A172 (cell line): Measurements from ENCODE around the gene SULT2B1. TPM values are rescaled to one million over a fixed set of nuclear protein-coding genes. Genes with fewer than 3 reads are reported as not detected.
"Not testable (repeated sequence)": the region's sequence is repeated elsewhere in the genome, so short reads cannot be mapped to it uniquely, and the experiment has no call there.

Experiments
- DNase-seq: peaks from one replicate; pipeline ENCODE4 v3.0.0-alpha.2; 2015; ENCODE audit warnings: low spot score
- total RNA-seq: library from RNA; depleted of rRNA; stranded (reverse); fragments of >200 nt; shearing (Covaris generic); gene quantifications from 2 replicates; pipeline ENCODE4 v1.2.3, GENCODE V29; 2014

The SULT2B1 gene
- total RNA-seq, 1 experiment from 2014 or later: not detected

DNA sequence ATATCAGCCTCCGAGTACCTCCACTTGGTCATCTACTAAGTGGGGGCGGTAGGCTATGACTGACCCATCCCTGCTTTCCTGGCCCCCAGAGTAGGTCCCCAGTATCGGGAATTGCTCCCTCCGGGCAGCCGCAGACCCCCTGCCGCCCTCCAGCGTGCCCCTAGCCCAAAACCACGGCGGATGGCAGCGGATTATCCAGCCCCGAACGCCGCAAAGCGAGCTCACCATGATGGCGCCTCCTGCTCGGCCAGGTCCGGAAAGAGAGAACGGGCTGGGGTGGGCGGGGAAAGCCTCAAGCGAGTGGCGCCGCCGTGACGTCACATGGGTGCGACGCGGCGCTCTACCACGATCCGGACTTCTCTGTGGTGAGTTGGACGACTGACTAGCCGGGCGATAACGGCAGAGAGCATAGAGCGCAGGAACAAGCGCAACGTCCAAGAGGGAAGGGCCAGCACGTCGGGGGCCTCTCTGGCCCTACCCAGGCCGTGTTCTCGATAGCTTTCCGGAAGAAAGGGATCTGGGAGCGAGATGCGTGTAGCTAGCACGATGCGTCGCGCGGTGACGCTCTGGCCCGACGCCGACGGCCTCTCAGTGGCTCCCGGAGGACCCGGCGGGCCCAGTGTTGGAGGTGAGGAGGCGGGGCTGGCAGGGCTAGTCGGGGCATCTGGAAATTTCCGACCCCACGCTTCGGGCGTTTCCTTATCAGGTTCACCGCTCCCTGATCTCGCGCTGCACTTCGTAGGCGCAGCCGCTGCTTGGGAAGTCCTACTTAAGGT is 67.1 kb downstream of the SULT2B1 start, which contains the start of the genes RPL18 and SPHK2:
Gene RPL18 (minus strand): TSS at position 263 of the 776 bp plus-strand sequence. CDS start 35 bp downstream, at position 228.
Gene SPHK2 (plus strand): TSS at position 591 of the 776 bp plus-strand sequence. CDS start 1,009 bp downstream, outside the sequence.
- peak; percentile 97 for DNase-seq

GRCh38 chr19:48619692-48620585 is 68.0 kb downstream of the SULT2B1 start:
- no peak for DNase-seq

- no peak for DNase-seq
Measured at GRCh38 chr19:48623556-48624066, 71.6 kb downstream of the SULT2B1 start.

- peak; percentile 76 for DNase-seq
Measured at GRCh38 chr19:48624067-48624594, 72.2 kb downstream of the SULT2B1 start.

DNA sequence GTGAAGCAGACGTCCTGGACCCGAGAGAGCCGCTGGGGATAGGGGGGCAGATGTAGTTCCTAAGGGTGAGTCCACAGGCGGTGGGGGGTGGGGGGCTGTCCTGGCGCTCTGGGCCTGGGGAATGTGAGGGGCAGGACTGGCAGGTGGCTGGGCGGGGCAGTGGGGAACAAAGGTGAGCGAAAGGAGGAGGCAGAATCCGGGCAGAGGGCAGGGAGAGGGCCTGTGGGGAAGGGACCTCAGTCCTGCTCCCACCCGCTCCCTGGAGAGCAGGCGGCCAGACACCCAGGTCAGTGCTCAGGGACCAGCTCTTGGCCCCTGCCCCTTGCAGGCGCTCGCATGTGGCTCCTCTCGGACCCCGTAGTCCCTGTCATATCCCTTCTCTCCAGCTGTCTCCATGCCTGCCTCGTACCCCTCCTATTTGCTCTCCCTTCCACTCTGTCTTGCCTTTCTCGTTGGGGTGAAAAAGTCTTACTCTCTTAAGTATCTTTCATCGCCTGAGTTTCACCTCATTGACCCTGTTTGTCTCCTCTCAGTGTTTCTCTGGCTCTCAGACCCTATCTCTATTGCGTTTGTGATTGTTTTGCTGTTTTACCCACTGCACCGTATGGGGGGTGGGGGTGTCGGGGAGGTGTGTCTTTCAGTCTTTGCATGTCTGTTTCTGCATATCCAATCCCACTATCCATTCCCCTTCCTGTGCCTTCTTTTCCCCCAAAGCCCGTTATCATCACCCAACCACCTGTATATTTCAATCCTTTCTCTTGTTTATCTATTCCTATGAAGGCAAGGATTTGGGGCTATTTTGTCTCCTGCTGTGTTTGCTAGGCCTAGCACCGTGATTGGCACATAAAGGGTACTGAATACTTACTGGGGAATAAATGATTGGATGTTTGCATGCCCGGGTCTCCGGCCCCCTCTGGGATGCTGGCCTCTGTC is 73.1 kb downstream of the SULT2B1 start:
- DNase-seq: no peak

DNA sequence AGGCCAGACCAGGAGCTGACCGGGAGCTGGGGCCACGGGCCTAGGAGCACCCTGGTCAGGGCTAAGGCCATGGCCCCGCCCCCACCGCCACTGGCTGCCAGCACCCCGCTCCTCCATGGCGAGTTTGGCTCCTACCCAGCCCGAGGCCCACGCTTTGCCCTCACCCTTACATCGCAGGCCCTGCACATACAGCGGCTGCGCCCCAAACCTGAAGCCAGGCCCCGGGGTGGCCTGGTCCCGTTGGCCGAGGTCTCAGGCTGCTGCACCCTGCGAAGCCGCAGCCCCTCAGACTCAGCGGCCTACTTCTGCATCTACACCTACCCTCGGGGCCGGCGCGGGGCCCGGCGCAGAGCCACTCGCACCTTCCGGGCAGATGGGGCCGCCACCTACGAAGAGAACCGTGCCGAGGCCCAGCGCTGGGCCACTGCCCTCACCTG is 73.9 kb downstream of the SULT2B1 start:
- no peak for DNase-seq

- no peak for DNase-seq
Measured at GRCh38 chr19:48627201-48627864, 75.4 kb downstream of the SULT2B1 start.

DNA sequence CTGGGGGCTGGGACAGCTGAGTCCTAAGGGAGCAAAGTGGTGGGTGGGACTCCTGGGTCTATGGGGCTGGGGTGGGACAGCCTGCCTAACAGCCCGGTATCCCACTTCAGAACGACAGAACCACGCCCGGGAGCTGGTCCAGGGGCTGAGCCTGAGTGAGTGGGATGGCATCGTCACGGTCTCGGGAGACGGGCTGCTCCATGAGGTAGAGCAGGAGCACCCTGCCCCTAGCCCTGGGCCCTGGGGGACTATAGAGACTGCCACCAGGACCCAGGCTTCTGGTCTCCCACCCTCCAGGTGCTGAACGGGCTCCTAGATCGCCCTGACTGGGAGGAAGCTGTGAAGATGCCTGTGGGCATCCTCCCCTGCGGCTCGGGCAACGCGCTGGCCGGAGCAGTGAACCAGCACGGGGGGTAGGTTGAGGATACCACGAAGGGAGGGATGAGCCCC is 75.9 kb downstream of the SULT2B1 start:
- no peak for DNase-seq

DNA sequence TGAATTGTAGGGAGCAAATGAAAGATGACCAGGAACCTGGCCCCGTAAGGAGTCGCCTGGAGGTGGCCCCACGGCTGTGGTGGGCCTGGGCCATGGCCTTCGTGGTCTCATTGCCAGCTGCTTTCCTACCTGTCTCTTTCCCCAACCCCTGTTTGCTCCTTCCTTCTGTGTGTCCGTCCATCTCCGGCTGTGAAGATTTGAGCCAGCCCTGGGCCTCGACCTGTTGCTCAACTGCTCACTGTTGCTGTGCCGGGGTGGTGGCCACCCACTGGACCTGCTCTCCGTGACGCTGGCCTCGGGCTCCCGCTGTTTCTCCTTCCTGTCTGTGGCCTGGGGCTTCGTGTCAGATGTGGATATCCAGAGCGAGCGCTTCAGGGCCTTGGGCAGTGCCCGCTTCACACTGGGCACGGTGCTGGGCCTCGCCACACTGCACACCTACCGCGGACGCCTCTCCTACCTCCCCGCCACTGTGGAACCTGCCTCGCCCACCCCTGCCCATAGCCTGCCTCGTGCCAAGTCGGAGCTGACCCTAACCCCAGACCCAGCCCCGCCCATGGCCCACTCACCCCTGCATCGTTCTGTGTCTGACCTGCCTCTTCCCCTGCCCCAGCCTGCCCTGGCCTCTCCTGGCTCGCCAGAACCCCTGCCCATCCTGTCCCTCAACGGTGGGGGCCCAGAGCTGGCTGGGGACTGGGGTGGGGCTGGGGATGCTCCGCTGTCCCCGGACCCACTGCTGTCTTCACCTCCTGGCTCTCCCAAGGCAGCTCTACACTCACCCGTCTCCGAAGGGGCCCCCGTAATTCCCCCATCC is 76.7 kb downstream of the SULT2B1 start:
- no peak for DNase-seq

GRCh38 chr19:48629297-48629598 is 77.3 kb downstream of the SULT2B1 start:
- no peak for DNase-seq

- DNase-seq: no peak
Measured at GRCh38 chr19:48629599-48630295, 77.8 kb downstream of the SULT2B1 start.

DNA sequence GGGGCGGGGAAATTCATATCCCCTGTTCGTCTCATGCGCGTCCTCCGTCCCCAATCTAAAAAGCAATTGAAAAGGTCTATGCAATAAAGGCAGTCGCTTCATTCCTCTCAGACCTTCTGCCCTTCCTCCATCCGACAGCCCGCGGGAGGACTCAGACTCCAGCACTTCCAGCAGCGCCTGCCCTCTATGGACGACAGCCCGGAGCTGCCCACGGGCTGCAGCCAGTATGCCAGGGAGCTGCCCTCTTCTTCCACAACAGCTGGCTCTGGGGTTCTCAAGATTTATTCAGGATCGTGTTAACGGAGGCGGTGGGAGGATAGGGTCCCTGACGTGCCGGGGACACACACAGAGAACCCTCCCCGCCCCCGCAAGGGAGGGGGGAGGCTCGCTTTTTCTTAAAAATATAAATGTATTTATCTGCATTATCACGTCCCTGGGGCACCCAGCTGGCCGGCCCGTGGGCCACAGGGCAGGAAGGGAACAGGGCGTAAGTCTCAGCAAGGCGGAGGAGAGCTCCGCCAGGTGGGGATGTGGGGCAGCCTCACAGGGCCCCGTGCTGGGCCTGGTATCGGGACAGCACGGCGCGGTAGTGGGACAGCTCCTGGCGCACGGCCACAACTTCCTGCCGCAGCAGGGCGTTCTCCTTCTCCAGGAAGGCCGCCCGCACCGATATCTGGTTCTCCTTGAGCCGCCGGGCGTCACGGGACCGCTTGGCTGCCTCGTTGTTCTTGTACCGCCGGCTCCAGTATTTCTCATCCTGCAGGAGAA is 78.5 kb downstream of the SULT2B1 start:
- DNase-seq: no peak

DNA sequence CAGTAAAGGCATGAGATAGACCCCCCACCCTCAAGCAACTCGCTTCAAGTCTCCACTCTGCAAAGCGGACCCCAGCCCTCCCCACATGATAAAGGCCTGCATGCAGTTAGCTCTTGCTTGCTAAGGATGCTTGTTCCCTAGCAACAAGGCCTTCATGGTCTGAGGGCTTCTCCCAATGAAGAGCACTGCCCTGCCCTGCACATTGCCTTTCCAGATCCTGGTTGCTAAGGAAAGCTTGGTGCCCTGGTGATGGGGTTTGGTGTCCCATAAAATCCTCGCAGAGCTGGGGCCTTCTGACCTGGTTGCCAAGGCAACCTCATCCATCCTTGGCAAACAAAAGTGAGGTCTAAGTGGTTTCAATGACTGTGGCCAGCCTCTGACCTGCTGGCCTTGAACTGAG is 79.3 kb downstream of the SULT2B1 start:
- no peak for DNase-seq

- not testable (repeated sequence) for DNase-seq
Measured at GRCh38 chr19:48632286-48632685, 80.3 kb downstream of the SULT2B1 start.

DNA sequence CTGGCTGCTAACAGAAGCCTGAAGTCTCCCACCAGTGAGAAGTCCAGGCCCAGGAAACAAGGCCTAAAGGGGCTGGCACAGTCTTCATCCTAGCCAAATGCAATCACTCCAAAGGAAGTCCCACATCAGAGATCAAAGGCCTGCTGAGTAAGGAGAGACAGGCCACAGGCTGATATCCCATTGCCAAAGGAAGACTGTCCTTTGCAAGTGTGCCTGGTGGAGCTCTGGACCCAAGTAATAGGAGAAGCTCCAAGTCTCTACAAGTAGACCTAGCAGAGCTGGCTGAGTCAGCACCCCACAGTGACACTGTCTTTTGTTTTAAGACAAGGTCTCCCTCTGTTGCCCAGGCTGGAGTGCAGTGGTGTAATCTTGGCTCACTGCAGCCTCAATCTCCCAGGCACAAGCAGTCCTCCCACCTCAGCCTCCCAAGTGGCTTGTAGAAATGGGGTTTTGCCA is 80.7 kb downstream of the SULT2B1 start:
- DNase-seq: no peak

- DNase-seq: no peak
Measured at GRCh38 chr19:48633148-48634035, 81.4 kb downstream of the SULT2B1 start.

DNA sequence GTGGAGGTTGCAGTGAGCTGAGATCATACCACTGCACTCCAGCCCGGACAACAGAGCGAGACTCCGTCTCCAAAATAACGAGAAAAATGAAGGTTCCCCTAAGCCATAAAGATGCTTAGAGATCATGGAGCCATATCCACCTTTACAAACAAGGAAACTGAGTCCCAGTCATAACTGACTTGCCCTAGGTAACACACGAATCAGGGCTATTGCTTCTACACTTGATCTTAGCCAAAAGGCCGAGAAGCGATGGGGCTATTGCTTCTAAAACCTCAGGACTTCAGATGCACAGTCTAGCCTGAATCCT is 82.0 kb downstream of the SULT2B1 start:
- no peak for DNase-seq
